Midbrain (tissue), 1 donor: ENCODE measurements around the gene WNT9A.

ENCODE experiments used
- DNase-seq: peaks from one replicate; lab custom pipeline; 2025; lab: John Stamatoyannopoulos, UW

The WNT9A gene

GRCh38 chr1:227941509-227942020 is 6.2 kb downstream of the WNT9A start:
- DNase-seq: no peak

GRCh38 chr1:227940791-227941241 is 6.9 kb downstream of the WNT9A start:
- no peak for DNase-seq

- no peak for DNase-seq
These were observed 7.7 kb downstream of the WNT9A start for GRCh38 chr1:227939791-227940771.

- DNase-seq: no peak
These were observed 8.6 kb downstream of the WNT9A start for GRCh38 chr1:227938911-227939790.

GRCh38 chr1:227938276-227938675 is 9.5 kb downstream of the WNT9A start:
- DNase-seq: no peak

- no peak for DNase-seq
These were observed 9.9 kb downstream of the WNT9A start for GRCh38 chr1:227937838-227938145.

GRCh38 chr1:227937031-227937837 is 10.5 kb downstream of the WNT9A start:
- no peak for DNase-seq

- DNase-seq: no peak
These were observed 11.9 kb downstream of the WNT9A start for GRCh38 chr1:227935826-227936225.

GRCh38 chr1:227934476-227935313 is 13.0 kb downstream of the WNT9A start:
- DNase-seq: no peak

GRCh38 chr1:227929751-227930472 is 17.8 kb downstream of the WNT9A start:
- DNase-seq: no peak

- DNase-seq: no peak
These were observed 18.8 kb downstream of the WNT9A start for GRCh38 chr1:227928811-227929375.

GRCh38 chr1:227927971-227928741 is 19.6 kb downstream of the WNT9A start:
- no peak for DNase-seq

GRCh38 chr1:227926896-227927885 is 20.5 kb downstream of the WNT9A start:
- DNase-seq: no peak

GRCh38 chr1:227926216-227926791 is 21.4 kb downstream of the WNT9A start:
- no peak for DNase-seq

- DNase-seq: no peak
These were observed 22.0 kb downstream of the WNT9A start for GRCh38 chr1:227925582-227926198.

GRCh38 chr1:227924833-227925574 is 22.7 kb downstream of the WNT9A start:
- no peak for DNase-seq
